Astrocyte (in vitro differentiated cells and primary cell): ENCODE measurements around the gene TAF7.

ENCODE experiments used
- CTCF ChIP-seq: IDR thresholded peaks from 2 replicates; pipeline ENCODE4 v1.5.1; 2011; ENCODE audit warnings: low read depth, mild to moderate bottlenecking, inconsistent platforms, low read length, moderate library complexity; ENCODE audit not compliant: insufficient read depth
- EZH2 ChIP-seq: IDR thresholded peaks from 2 replicates; pipeline ENCODE4 v1.6.1; 2012; ENCODE audit warnings: mild to moderate bottlenecking, low read length, inconsistent platforms; ENCODE audit not compliant: insufficient read depth

- TF ChIP-seq EZH2 (no peak), CTCF (no peak)
Measured at GRCh38 chr5:141342773-141343172, 22.2 kb upstream of the TAF7 start.
